Cardiac fibroblast (primary cell): ENCODE measurements around the gene C1orf74.

ENCODE experiments used
- DNase-seq, 2 donors: peaks; one replicate each; pipeline versions ENCODE4 v3.0.0 to v3.0.0-alpha.2; 2010; ENCODE audit warnings: low read depth in 2 of 2
- H3K4me3 ChIP-seq, 2 donors: replicated peaks in 1 of 2; 1 replicate in 1 of 2; 2 replicates in 1 of 2; pipeline ENCODE4 v1.5.1; 2011; ENCODE audit warnings: low read depth in 2 of 2, low read length in 2 of 2, mild to moderate bottlenecking in 2 of 2, moderate library complexity in 1 of 2
- CTCF ChIP-seq: IDR thresholded peaks from one replicate; pipeline ENCODE4 v1.5.1; 2011; ENCODE audit warnings: low read depth, mild to moderate bottlenecking, low read length, inconsistent platforms

C1orf74 gene

GRCh38 chr1:209823143-209824041 lies 39.0 kb upstream of the C1orf74 start:
- TF ChIP-seq CTCF = peak; percentile 67
- peak; percentile 83 to 96 for DNase-seq
- H3K4me3 ChIP-seq = peak overlapping the region in 1 of 2 donors; percentile 1

GRCh38 chr1:209822706-209823105 lies 38.3 kb upstream of the C1orf74 start:
- no peak for TF ChIP-seq CTCF
- H3K4me3 ChIP-seq = no peak overlapping the region
- no peak for DNase-seq

GRCh38 chr1:209820986-209821385 lies 36.6 kb upstream of the C1orf74 start:
- TF ChIP-seq CTCF = no peak
- no peak overlapping the region for H3K4me3 ChIP-seq
- no peak for DNase-seq

- no peak for TF ChIP-seq CTCF
- no peak for DNase-seq
- H3K4me3 ChIP-seq = no peak overlapping the region
Measured at GRCh38 chr1:209819058-209819457, 34.7 kb upstream of the C1orf74 start.

- no peak for TF ChIP-seq CTCF
- H3K4me3 ChIP-seq = no peak overlapping the region
- no peak for DNase-seq
Measured at GRCh38 chr1:209817691-209818090, 33.3 kb upstream of the C1orf74 start.

GRCh38 chr1:209816923-209817322 lies 32.6 kb upstream of the C1orf74 start:
- DNase-seq = no peak
- no peak overlapping the region for H3K4me3 ChIP-seq
- TF ChIP-seq CTCF = no peak

GRCh38 chr1:209815931-209816341 lies 31.6 kb upstream of the C1orf74 start:
- TF ChIP-seq CTCF = no peak
- DNase-seq = no peak
- no peak overlapping the region for H3K4me3 ChIP-seq
